DMS153 treated with DMSO at 0.1 percent for 48 hours (cell line): Measurements from ENCODE around the gene CEP20.

Experiments
- DNase-seq: peaks from one replicate; lab custom pipeline; 2025; ENCODE audit not compliant: unreplicated experiment; lab: John Stamatoyannopoulos, UW

Gene CEP20

GRCh38 chr16:15898654-15899053 is 10.3 kb upstream of the CEP20 start:
- no peak for DNase-seq

- DNase-seq = no peak
Observed at GRCh38 chr16:15897834-15898254, 9.4 kb upstream of the CEP20 start.

GRCh38 chr16:15897121-15897780 is 8.8 kb upstream of the CEP20 start:
- no peak for DNase-seq

GRCh38 chr16:15894571-15895374 is 6.4 kb upstream of the CEP20 start:
- DNase-seq = no peak

GRCh38 chr16:15891508-15891907 is 3.1 kb upstream of the CEP20 start:
- no peak for DNase-seq

- DNase-seq = no peak
Observed at GRCh38 chr16:15887283-15887682, 1.1 kb downstream of the CEP20 start.

- no peak for DNase-seq
Observed at GRCh38 chr16:15886078-15886477, 2.3 kb downstream of the CEP20 start.

- no peak for DNase-seq
Observed at GRCh38 chr16:15885560-15886001, 2.8 kb downstream of the CEP20 start.

GRCh38 chr16:15882563-15882962 is 5.8 kb downstream of the CEP20 start:
- DNase-seq = no peak

GRCh38 chr16:15881794-15882379 is 6.5 kb downstream of the CEP20 start:
- DNase-seq = no peak

- DNase-seq = no peak
Observed at GRCh38 chr16:15880434-15881308, 7.7 kb downstream of the CEP20 start.

- DNase-seq = no peak
Observed at GRCh38 chr16:15879255-15879811, 9.1 kb downstream of the CEP20 start.

- no peak for DNase-seq
Observed at GRCh38 chr16:15876503-15876902, 11.9 kb downstream of the CEP20 start.

GRCh38 chr16:15874745-15875314 is 13.6 kb downstream of the CEP20 start:
- DNase-seq = no peak

GRCh38 chr16:15873737-15874136 is 14.7 kb downstream of the CEP20 start:
- no peak for DNase-seq

GRCh38 chr16:15873301-15873700 is 15.1 kb downstream of the CEP20 start:
- DNase-seq = no peak

GRCh38 chr16:15870011-15870410 is 18.4 kb downstream of the CEP20 start:
- no peak for DNase-seq

GRCh38 chr16:15866451-15866850 is 22.0 kb downstream of the CEP20 start:
- DNase-seq = no peak

- DNase-seq = no peak
Observed at GRCh38 chr16:15865742-15866141, 22.7 kb downstream of the CEP20 start.

- no peak for DNase-seq
Observed at GRCh38 chr16:15864939-15865338, 23.5 kb downstream of the CEP20 start.
